C4-2B (cell line): Measurements from ENCODE around the gene LRRC73.

Experiments
- ZFX ChIP-seq: fragments of 450-650 bp; IDR thresholded peaks from 2 replicates; pipeline ENCODE4 v1.6.1; 2017
- TF ChIP-seq, protein P1 (sequence below): fragments of 450-650 bp; conservative IDR thresholded peaks from 2 replicates; pipeline ENCODE4 v1.5.1; 2017; ENCODE audit warnings: mild to moderate bottlenecking

DNA sequence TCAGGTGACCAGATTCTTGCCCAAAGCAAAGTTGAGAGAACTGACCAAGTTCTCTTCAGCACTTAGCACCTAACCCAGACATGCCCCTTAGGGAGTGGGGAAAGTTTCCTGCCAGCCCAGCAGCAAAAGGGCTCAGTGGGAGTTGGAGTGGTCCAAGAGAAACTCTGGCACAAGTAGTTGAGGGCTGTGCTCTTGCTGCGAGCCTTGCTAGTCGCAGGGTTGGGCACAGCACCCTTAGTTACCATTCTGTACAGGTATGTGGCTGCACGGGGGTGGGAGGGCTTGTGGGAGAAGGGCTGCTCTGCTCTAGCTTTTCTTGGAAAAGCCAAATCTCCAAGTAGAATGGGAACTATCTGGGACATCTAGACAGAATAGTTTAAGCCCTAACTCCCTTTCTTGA is 13.1 kb upstream of the LRRC73 start:
- TF ChIP-seq, protein P1, sequence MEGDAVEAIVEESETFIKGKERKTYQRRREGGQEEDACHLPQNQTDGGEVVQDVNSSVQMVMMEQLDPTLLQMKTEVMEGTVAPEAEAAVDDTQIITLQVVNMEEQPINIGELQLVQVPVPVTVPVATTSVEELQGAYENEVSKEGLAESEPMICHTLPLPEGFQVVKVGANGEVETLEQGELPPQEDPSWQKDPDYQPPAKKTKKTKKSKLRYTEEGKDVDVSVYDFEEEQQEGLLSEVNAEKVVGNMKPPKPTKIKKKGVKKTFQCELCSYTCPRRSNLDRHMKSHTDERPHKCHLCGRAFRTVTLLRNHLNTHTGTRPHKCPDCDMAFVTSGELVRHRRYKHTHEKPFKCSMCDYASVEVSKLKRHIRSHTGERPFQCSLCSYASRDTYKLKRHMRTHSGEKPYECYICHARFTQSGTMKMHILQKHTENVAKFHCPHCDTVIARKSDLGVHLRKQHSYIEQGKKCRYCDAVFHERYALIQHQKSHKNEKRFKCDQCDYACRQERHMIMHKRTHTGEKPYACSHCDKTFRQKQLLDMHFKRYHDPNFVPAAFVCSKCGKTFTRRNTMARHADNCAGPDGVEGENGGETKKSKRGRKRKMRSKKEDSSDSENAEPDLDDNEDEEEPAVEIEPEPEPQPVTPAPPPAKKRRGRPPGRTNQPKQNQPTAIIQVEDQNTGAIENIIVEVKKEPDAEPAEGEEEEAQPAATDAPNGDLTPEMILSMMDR, result no peak
- no peak for TF ChIP-seq ZFX
